Ishikawa (cell line): Measurements from ENCODE around the gene KLK11.

Experiments used
- CEBPB ChIP-seq: IDR thresholded peaks from 2 replicates; pipeline ENCODE4 v1.6.1; 2012
- CREB1 ChIP-seq: IDR thresholded peaks from 2 replicates; pipeline ENCODE4 v1.6.1; 2012; ENCODE audit warnings: low read depth
- EGR1 ChIP-seq: IDR thresholded peaks from 2 replicates; pipeline ENCODE4 v1.6.1; 2012
- EP300 ChIP-seq: IDR thresholded peaks from 2 replicates; pipeline ENCODE4 v1.6.1; 2012; ENCODE audit warnings: borderline replicate concordance
- FOXM1 ChIP-seq: IDR thresholded peaks from 2 replicates; pipeline ENCODE4 v1.6.1; 2012; ENCODE audit warnings: low read depth, borderline replicate concordance
- NFIC ChIP-seq: IDR thresholded peaks from 2 replicates; pipeline ENCODE4 v1.6.1; 2012
- RAD21 ChIP-seq: IDR thresholded peaks from 2 replicates; pipeline ENCODE4 v1.6.1; 2012; ENCODE audit warnings: low read depth
- REST ChIP-seq: IDR thresholded peaks from 2 replicates; pipeline ENCODE4 v1.6.1; 2012; ENCODE audit warnings: low read depth, mild to moderate bottlenecking
- TAF1 ChIP-seq: IDR thresholded peaks from 2 replicates; pipeline ENCODE4 v1.6.1; 2012; ENCODE audit warnings: low read depth, mild to moderate bottlenecking
- TCF12 ChIP-seq: IDR thresholded peaks from 2 replicates; pipeline ENCODE4 v1.6.1; 2012; ENCODE audit warnings: low read depth
- TEAD4 ChIP-seq: IDR thresholded peaks from 2 replicates; pipeline ENCODE4 v1.6.1; 2012
- YY1 ChIP-seq: IDR thresholded peaks from 2 replicates; pipeline ENCODE4 v1.6.1; 2012; ENCODE audit warnings: low read depth
- ZBTB7A ChIP-seq: IDR thresholded peaks from 2 replicates; pipeline ENCODE4 v1.6.1; 2012; ENCODE audit warnings: low read depth
- TF ChIP-seq, protein P1 (sequence below): IDR thresholded peaks from 2 replicates; pipeline ENCODE4 v1.6.1; 2012
- TF ChIP-seq, protein P2 (sequence below): IDR thresholded peaks from 2 replicates; pipeline ENCODE4 v1.6.1; 2012

Gene KLK11

DNA sequence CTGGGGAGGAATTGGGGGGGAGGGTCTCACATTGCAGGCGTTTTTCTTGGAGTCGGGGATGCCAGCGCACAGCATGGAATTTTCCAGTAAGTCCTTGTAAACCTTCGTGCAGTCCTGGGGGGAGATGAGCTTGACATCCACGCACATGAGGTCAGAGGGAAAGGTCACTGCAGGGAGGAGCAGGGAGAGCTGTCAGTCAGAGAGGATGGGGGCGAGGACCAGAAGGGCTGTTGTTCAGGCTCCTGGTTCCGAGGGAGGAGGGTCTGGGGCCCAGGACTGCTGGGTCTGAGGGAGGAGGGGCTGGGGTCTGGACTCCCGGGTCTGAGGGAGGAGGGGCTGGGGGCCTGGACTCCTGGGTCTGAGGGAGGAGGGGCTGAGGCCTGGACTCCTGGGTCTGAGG lies 46.7 kb downstream of the KLK11 start:
- TF ChIP-seq RAD21: no peak
- TF ChIP-seq TEAD4: no peak
- no peak for TF ChIP-seq CREB1
- no peak for TF ChIP-seq EGR1
- no peak for TF ChIP-seq TAF1
- TF ChIP-seq YY1: no peak
- no peak for TF ChIP-seq ZBTB7A
- TF ChIP-seq, protein P1, sequence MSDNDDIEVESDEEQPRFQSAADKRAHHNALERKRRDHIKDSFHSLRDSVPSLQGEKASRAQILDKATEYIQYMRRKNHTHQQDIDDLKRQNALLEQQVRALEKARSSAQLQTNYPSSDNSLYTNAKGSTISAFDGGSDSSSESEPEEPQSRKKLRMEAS: no peak
- no peak for TF ChIP-seq TCF12
- TF ChIP-seq NFIC: no peak
- TF ChIP-seq CEBPB: no peak

GRCh38 chr19:50978772-50979390 lies 47.5 kb downstream of the KLK11 start:
- TF ChIP-seq REST: no peak

GRCh38 chr19:50977626-50978025 lies 48.8 kb downstream of the KLK11 start:
- TF ChIP-seq TEAD4 (no peak), TAF1 (no peak), CEBPB (no peak), REST (no peak)

- TF ChIP-seq, protein P1: no peak
- TF ChIP-seq YY1 (no peak), CEBPB (no peak), FOXM1 (no peak), EGR1 (no peak), TEAD4 (no peak), ZBTB7A (no peak), TAF1 (no peak), NFIC (no peak), TCF12 (no peak), EP300 (no peak), REST (no peak), CREB1 (no peak), RAD21 (no peak)
- TF ChIP-seq, protein P2, sequence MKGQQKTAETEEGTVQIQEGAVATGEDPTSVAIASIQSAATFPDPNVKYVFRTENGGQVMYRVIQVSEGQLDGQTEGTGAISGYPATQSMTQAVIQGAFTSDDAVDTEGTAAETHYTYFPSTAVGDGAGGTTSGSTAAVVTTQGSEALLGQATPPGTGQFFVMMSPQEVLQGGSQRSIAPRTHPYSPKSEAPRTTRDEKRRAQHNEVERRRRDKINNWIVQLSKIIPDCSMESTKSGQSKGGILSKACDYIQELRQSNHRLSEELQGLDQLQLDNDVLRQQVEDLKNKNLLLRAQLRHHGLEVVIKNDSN: no peak
Measured at GRCh38 chr19:50975766-50976165, 50.6 kb downstream of the KLK11 start.

- no peak for TF ChIP-seq RAD21
- no peak for TF ChIP-seq EGR1
- TF ChIP-seq CREB1: no peak
- no peak for TF ChIP-seq NFIC
- TF ChIP-seq EP300: no peak
- TF ChIP-seq CEBPB: no peak
- no peak for TF ChIP-seq REST
- TF ChIP-seq, protein P2: no peak
- TF ChIP-seq TEAD4: no peak
- TF ChIP-seq TAF1: no peak
- TF ChIP-seq YY1: no peak
Measured at GRCh38 chr19:50974702-50975556, 51.5 kb downstream of the KLK11 start.
